A673 (cell line): ENCODE data around the gene CFAP221. TPM values are rescaled to one million over a fixed set of nuclear protein-coding genes. Genes with fewer than 3 reads are reported as not detected.

Source experiments
- BruUV-seq: library from RNA; stranded (reverse); fragments of 400-500 nt; replicated peaks from 2 replicates; lab custom pipeline; 2021; lab: Mats Ljungman, UMichigan
- CTCF ChIA-PET: fragments of 300-600 bp; sonication (Branson Sonifier 250); formaldehyde crosslinking; loops from one replicate; lab custom pipeline; 2022; ENCODE audit warnings: antibody characterized with exemption; lab: Charles Lee
- POLR2A ChIA-PET: fragments of 300-600 bp; sonication (Branson Sonifier 250); formaldehyde crosslinking; loops from one replicate; lab custom pipeline; 2022; ENCODE audit warnings: antibody characterized with exemption; ENCODE audit not compliant: low non-redundant PET; lab: Charles Lee
- DNase-seq: peaks from one replicate; pipeline ENCODE4 v3.0.0-alpha.2; 2015; ENCODE audit warnings: low spot score
- H3K27ac ChIP-seq: fragments of 200-600 bp; sonication (generic); 2 replicates; pipeline ENCODE4 v1.5.1; 2016; ENCODE audit warnings: mixed run types, low read depth, mild to moderate bottlenecking, mixed read lengths, antibody characterized with exemption, low read length; ENCODE audit not compliant: poor library complexity, severe bottlenecking
- H3K27me3 ChIP-seq: fragments of 200-600 bp; sonication (generic); replicated peaks from 2 replicates; pipeline ENCODE4 v1.6.1; 2017; ENCODE audit warnings: mixed run types, low read depth, mild to moderate bottlenecking, mixed read lengths, antibody characterized with exemption, low read length; ENCODE audit not compliant: insufficient read depth, poor library complexity
- H3K36me3 ChIP-seq: fragments of 200-600 bp; sonication (generic); 2 replicates; pipeline ENCODE4 v1.6.1; 2016; ENCODE audit warnings: mixed run types, mild to moderate bottlenecking, mixed read lengths, antibody characterized with exemption, low read length; ENCODE audit not compliant: insufficient read depth, poor library complexity, severe bottlenecking
- H3K4me1 ChIP-seq: fragments of 200-600 bp; sonication (generic); 2 replicates; pipeline ENCODE4 v1.6.1; 2017; ENCODE audit warnings: mixed run types, mild to moderate bottlenecking, mixed read lengths, antibody characterized with exemption, low read length; ENCODE audit not compliant: insufficient read depth, poor library complexity, severe bottlenecking
- H3K4me3 ChIP-seq: fragments of 200-600 bp; sonication (generic); 2 replicates; pipeline ENCODE4 v1.5.1; 2016; ENCODE audit warnings: low read depth, mixed run types, mild to moderate bottlenecking, mixed read lengths, low read length; ENCODE audit not compliant: poor library complexity, severe bottlenecking
- H3K9me3 ChIP-seq: fragments of 200-600 bp; sonication (generic); 2 replicates; pipeline ENCODE4 v1.6.1; 2016; ENCODE audit warnings: mixed run types, low read depth, mild to moderate bottlenecking, mixed read lengths, antibody characterized with exemption, low read length; ENCODE audit not compliant: poor library complexity, severe bottlenecking
- EZH2 ChIP-seq: fragments of 200-600 bp; sonication (generic); IDR thresholded peaks from 2 replicates; pipeline ENCODE4 v1.6.1; 2017; ENCODE audit warnings: borderline replicate concordance, low read depth, mild to moderate bottlenecking, mixed read lengths, antibody characterized with exemption, low read length; ENCODE audit not compliant: poor library complexity, severe bottlenecking
- intact Hi-C: fragments of 100-400 bp; cut with micrococcal nuclease; formaldehyde crosslinking; loops from one replicate; pipeline ENCODE4 v1.10.0; 2022; ENCODE audit not compliant: unreplicated experiment
- total RNA-seq: library from RNA; stranded (reverse); gene quantifications from 2 replicates; pipeline ENCODE4 v1.2.3, GENCODE V29; 2021
- TF ChIP-seq, protein P1 (sequence below): fragments of 300-800, 200-600 bp; sonication (generic); conservative IDR thresholded peaks from 2 replicates; pipeline ENCODE4 v1.5.1; 2017; ENCODE audit warnings: low read depth, mild to moderate bottlenecking, antibody characterized with exemption, low read length, moderate library complexity, mixed read lengths

CFAP221 gene
- total RNA-seq, 1 experiment from 2014 or later, result 1.5 TPM

GRCh38 chr2:119673796-119674195, 129.5 kb downstream of the CFAP221 start:
- Histone ChIP-seq H3K9me3 (no peaks in the 10 kb centered on the region), H3K4me3 (no peak overlapping the region), H3K27me3 (no peaks in the 10 kb centered on the region), H3K4me1 (no peaks in the 10 kb centered on the region), H3K36me3 (no peaks in the 10 kb centered on the region), H3K27ac (no peak overlapping the region)
- no peak for DNase-seq
- no TSS peak for BruUV-seq
- no peak for TF ChIP-seq EZH2
- TF ChIP-seq, protein P1, sequence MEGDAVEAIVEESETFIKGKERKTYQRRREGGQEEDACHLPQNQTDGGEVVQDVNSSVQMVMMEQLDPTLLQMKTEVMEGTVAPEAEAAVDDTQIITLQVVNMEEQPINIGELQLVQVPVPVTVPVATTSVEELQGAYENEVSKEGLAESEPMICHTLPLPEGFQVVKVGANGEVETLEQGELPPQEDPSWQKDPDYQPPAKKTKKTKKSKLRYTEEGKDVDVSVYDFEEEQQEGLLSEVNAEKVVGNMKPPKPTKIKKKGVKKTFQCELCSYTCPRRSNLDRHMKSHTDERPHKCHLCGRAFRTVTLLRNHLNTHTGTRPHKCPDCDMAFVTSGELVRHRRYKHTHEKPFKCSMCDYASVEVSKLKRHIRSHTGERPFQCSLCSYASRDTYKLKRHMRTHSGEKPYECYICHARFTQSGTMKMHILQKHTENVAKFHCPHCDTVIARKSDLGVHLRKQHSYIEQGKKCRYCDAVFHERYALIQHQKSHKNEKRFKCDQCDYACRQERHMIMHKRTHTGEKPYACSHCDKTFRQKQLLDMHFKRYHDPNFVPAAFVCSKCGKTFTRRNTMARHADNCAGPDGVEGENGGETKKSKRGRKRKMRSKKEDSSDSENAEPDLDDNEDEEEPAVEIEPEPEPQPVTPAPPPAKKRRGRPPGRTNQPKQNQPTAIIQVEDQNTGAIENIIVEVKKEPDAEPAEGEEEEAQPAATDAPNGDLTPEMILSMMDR, result no peak
- ChIA-PET CTCF (no interaction called here), POLR2A (no interaction called here)
- intact Hi-C loops, result no loop called here

- CTCF ChIA-PET, result no interaction called here
- Histone ChIP-seq H3K27ac (no peak overlapping the region), H3K4me3 (no peak overlapping the region), H3K27me3 (no peaks in the 10 kb centered on the region), H3K4me1 (peaks cover 2% of the 10 kb centered on the region), H3K9me3 (no peaks in the 10 kb centered on the region), H3K36me3 (no peaks in the 10 kb centered on the region)
- intact Hi-C loops, result no loop called here
- BruUV-seq, result no TSS peak
- TF ChIP-seq, protein P1, result no peak
- TF ChIP-seq EZH2, result no peak
- POLR2A ChIA-PET, result no interaction called here
- no peak for DNase-seq
Observed at GRCh38 chr2:119674711-119675500, 130.7 kb downstream of the CFAP221 start.

- BruUV-seq, result no TSS peak
- POLR2A ChIA-PET, result no interaction called here
- intact Hi-C loops, result no loop called here
- no peak for DNase-seq
- Histone ChIP-seq H3K27me3 (no peaks in the 10 kb centered on the region), H3K9me3 (no peaks in the 10 kb centered on the region), H3K27ac (no peak overlapping the region), H3K4me3 (no peak overlapping the region), H3K36me3 (peaks cover 11% of the 10 kb centered on the region), H3K4me1 (peaks cover 3% of the 10 kb centered on the region)
- CTCF ChIA-PET, result interaction anchor here (0.7 to 1.2 kb wide), 3 partner anchors 25 to 435 kb away, joined by 4 read pairs; no protein-coding TSS in a partner anchor
- TF ChIP-seq, protein P1, result no peak
- no peak for TF ChIP-seq EZH2
Observed at GRCh38 chr2:119678021-119678656, 133.9 kb downstream of the CFAP221 start.
